Mesenteric fat pad (tissue), 1 donor: ENCODE measurements around the gene LRRN2. TPM values are rescaled to one million over a fixed set of nuclear protein-coding genes. Genes with fewer than 3 reads are reported as not detected.

Source experiments
- DNase-seq: peaks from one replicate; pipeline ENCODE4 v3.0.0-alpha.2; 2020; ENCODE audit warnings: low spot score
- total RNA-seq: library from RNA; stranded (reverse); fragmentation: NEBNext Ultra II Directional; extraction: Animal tissue kit (Norgen Biotek cat#: 25700); gene quantifications from one replicate; pipeline ENCODE4 v1.2.1, GENCODE V29; 2021
- donor health status: DM: yes; HTN: yes; CAD: no.

LRRN2 gene
- total RNA-seq, 1 donor from 2014 or later, result 5.7 TPM

- no peak for DNase-seq
These were observed 27.3 kb upstream of the LRRN2 start for GRCh38 chr1:204712708-204713430.

GRCh38 chr1:204711947-204712701 is 26.6 kb upstream of the LRRN2 start:
- DNase-seq, result peak; percentile 76

GRCh38 chr1:204711103-204711946 is 25.8 kb upstream of the LRRN2 start:
- peak; percentile 49 for DNase-seq

- DNase-seq, result peak; percentile 37
These were observed 24.7 kb upstream of the LRRN2 start for GRCh38 chr1:204709960-204710912.

GRCh38 chr1:204709021-204709420 is 23.5 kb upstream of the LRRN2 start:
- DNase-seq, result peak; percentile 55

GRCh38 chr1:204706838-204707509 is 21.4 kb upstream of the LRRN2 start:
- DNase-seq, result peak; percentile 67

GRCh38 chr1:204705888-204706837 is 20.6 kb upstream of the LRRN2 start:
- peak; percentile 67 for DNase-seq

- DNase-seq, result peak; percentile 57
These were observed 19.9 kb upstream of the LRRN2 start for GRCh38 chr1:204705493-204705811.

GRCh38 chr1:204704794-204705492 is 19.4 kb upstream of the LRRN2 start:
- DNase-seq, result no peak

GRCh38 chr1:204703826-204704612 is 18.5 kb upstream of the LRRN2 start:
- peak; percentile 24 for DNase-seq

- DNase-seq, result peak; percentile 35
These were observed 17.7 kb upstream of the LRRN2 start for GRCh38 chr1:204703268-204703664.

GRCh38 chr1:204702552-204703267 is 17.2 kb upstream of the LRRN2 start:
- DNase-seq, result peak; percentile 59

GRCh38 chr1:204701229-204701628 is 15.7 kb upstream of the LRRN2 start:
- no peak for DNase-seq

GRCh38 chr1:204697893-204698292 is 12.4 kb upstream of the LRRN2 start:
- no peak for DNase-seq

- DNase-seq, result no peak
These were observed 11.1 kb upstream of the LRRN2 start for GRCh38 chr1:204696606-204697005.

GRCh38 chr1:204695692-204696091 is 10.2 kb upstream of the LRRN2 start:
- DNase-seq, result no peak

- no peak for DNase-seq
These were observed 8.6 kb upstream of the LRRN2 start for GRCh38 chr1:204694145-204694544.
